AG10803 (cell line): ENCODE results near the gene VAT1L.

ENCODE experiments used
- DNase-seq: peaks from one replicate; pipeline ENCODE4 v3.0.0; 2010; ENCODE audit warnings: low read depth
- H3K4me3 ChIP-seq: 2 replicates; pipeline ENCODE4 v1.5.1; 2011; ENCODE audit warnings: mild to moderate bottlenecking, low read length, control low read depth
- TF ChIP-seq, protein P1 (sequence below): conservative IDR thresholded peaks from 2 replicates; pipeline ENCODE4 v1.5.1; 2011; ENCODE audit warnings: mild to moderate bottlenecking, low read length, control low read depth, inconsistent platforms

VAT1L gene

GRCh38 chr16:77969861-77970260, 181.5 kb downstream of the VAT1L start:
- no peak overlapping the region for H3K4me3 ChIP-seq
- TF ChIP-seq, protein P1, sequence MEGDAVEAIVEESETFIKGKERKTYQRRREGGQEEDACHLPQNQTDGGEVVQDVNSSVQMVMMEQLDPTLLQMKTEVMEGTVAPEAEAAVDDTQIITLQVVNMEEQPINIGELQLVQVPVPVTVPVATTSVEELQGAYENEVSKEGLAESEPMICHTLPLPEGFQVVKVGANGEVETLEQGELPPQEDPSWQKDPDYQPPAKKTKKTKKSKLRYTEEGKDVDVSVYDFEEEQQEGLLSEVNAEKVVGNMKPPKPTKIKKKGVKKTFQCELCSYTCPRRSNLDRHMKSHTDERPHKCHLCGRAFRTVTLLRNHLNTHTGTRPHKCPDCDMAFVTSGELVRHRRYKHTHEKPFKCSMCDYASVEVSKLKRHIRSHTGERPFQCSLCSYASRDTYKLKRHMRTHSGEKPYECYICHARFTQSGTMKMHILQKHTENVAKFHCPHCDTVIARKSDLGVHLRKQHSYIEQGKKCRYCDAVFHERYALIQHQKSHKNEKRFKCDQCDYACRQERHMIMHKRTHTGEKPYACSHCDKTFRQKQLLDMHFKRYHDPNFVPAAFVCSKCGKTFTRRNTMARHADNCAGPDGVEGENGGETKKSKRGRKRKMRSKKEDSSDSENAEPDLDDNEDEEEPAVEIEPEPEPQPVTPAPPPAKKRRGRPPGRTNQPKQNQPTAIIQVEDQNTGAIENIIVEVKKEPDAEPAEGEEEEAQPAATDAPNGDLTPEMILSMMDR = no peak
- no peak for DNase-seq

DNA sequence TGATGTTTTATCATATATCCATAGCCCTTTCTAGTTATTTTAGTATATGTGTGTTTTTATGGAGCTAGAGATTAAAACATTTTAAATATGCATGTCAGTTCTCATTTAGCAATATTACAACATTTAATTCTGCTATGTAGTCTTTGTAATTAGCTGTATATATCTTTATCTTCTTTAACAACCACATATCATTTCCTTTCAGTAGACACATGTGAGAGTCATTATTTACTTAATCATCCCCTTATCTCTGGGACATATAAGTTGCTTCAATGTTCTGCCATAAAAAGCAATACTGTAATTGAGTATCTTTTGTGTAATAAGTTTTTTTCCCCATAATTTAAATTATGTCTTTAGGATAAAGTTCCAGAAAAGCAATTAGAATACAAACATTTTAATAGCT, 182.0 kb downstream of the VAT1L start:
- DNase-seq = no peak
- TF ChIP-seq, protein P1 = no peak
- H3K4me3 ChIP-seq = no peak overlapping the region

DNA sequence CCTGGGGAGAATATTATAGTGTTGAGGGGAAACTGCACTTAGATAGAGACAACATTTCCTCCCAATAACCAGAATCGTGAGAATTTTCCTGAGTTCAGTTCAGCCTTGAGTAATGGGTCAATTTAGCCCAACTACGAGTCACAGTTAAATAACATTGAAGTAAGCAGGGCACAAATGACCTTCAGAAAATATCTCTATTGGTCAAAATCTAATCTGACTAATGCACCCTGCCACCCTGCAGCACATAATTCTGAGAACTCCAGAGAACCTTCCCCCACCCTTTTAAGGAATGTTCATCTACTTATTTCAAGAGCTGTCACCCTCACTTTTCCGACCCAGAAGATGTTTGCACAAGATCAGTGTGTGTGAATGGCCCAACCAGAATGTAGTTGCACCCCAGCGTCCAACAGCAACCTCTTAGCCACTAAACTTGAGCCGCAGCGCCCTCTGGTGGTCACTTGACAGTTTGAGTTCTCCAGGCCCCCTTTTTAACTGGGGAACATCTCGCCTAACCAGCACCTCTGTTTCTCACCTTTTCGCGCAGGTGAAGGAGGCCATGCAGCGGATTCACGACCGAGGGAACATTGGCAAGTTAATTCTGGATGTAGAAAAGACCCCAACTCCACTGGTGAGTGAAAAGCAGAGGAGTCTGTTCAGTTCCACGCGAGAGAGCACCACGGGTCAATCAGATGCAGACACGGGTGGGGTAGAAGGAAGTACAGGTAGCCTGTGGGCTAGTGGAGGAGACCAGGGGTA, 183.1 kb downstream of the VAT1L start:
- TF ChIP-seq, protein P1 = peak; percentile 77
- peak; percentile 79 for DNase-seq
- no peak overlapping the region for H3K4me3 ChIP-seq

- H3K4me3 ChIP-seq = no peak overlapping the region
- TF ChIP-seq, protein P1 = no peak
- DNase-seq = no peak
Observed at GRCh38 chr16:77972062-77972392, 183.7 kb downstream of the VAT1L start.

DNA sequence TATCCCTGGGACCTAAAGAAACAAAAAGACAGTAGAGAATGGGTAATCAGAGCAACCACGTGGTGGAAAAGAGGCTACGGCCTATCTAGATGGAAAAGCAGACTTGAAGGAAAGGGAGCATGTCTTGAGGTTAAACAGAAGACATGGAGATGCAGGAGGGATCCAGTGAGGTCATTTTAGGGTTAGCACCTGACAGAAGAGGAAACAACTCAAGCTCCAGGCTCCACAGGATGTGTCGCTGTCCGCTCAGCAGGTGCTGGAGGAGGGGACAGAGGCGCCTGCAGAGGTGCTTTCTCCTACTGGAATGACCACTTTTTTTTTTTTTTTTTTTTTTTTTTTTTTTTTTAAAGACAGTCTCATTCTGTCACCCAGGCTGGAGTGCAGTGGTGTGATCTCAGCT, 186.5 kb downstream of the VAT1L start:
- DNase-seq = no peak
- TF ChIP-seq, protein P1 = no peak

GRCh38 chr16:77975942-77976341, 187.6 kb downstream of the VAT1L start:
- H3K4me3 ChIP-seq = no peak overlapping the region
- DNase-seq = no peak
- TF ChIP-seq, protein P1 = no peak

More for the DNA sequence above, 186.5 kb downstream of the VAT1L start:
- H3K4me3 ChIP-seq = no peak overlapping the region

DNA sequence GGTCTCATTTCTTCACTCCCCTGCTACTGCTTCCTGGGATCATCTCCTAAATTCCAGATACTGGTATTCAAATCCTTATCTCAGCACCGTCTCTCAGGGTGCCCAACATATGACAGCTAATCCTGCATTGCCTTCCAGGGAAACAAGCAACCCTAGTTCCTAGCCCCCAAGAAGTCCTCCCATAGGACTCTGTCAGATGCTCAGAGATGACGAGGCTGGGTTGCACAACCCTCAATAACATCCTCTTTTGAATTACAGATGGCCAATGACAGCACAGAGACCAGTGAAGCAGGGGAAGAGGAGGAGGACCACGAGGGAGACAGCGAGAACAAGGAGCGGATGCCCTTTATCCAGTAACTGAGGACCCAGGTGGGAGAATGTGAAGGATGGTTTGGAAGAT, 189.0 kb downstream of the VAT1L start:
- no peak overlapping the region for H3K4me3 ChIP-seq
- no peak for DNase-seq
- TF ChIP-seq, protein P1 = no peak
